Adrenal gland (tissue), 12 donors: ENCODE measurements around the gene PTGER3. TPM values are rescaled to one million over a fixed set of nuclear protein-coding genes. Genes with fewer than 3 reads are reported as not detected.
A peak's percentile ranks its signal among the peaks of the same experiment; 100 is the strongest.

Source experiments
- DNase-seq, 7 donors: peaks; one replicate each; pipeline ENCODE4 v3.0.0-alpha.2; 2019 to 2020
- H3K27ac ChIP-seq, 5 donors: fragments of 200-600 bp; sonication (generic) in 4 of 5; 1 replicate in 3 of 5; 2 replicates in 2 of 5; pipeline versions ENCODE4 v1.5.1 to v1.8.0; 2016 to 2020; ENCODE audit warnings: mild to moderate bottlenecking in 1 of 5
- H3K27me3 ChIP-seq: fragments of 200-600 bp; 2 replicates; pipeline ENCODE4 v1.8.0; 2021
- H3K36me3 ChIP-seq, 2 donors: fragments of 200-600 bp; replicated peaks in 1 of 2; 1 replicate in 1 of 2; 2 replicates in 1 of 2; pipeline versions ENCODE4 v1.5.1 to v1.8.0; 2018 to 2022
- H3K4me1 ChIP-seq, 2 donors: fragments of 200-600 bp; replicated peaks in 1 of 2; 1 replicate in 1 of 2; 2 replicates in 1 of 2; pipeline versions ENCODE4 v1.5.1 to v1.8.0; 2018 to 2021
- H3K4me3 ChIP-seq, 4 donors: fragments of 200-600 bp; sonication (generic) in 3 of 4; one replicate each; pipeline ENCODE4 v1.5.1; 2016 to 2018
- H3K9me3 ChIP-seq, 3 donors: fragments of 200-600 bp; sonication (generic) in 1 of 3; replicated peaks in 1 of 3; 1 replicate in 2 of 3; 2 replicates in 1 of 3; pipeline versions ENCODE4 v1.5.1 to v1.8.0; 2016 to 2021
- CTCF ChIP-seq, 6 experiments: fragments of 450-650 bp in 4 of 6; fragments of 200-600 bp in 2 of 6; sonication (generic) in 1 of 6; IDR thresholded peaks; 1 replicate in 5 of 6; 2 replicates in 1 of 6; pipeline versions ENCODE4 v1.5.1 to v1.8.0; 2016 to 2021; ENCODE audit warnings: antibody characterized with exemption in 6 of 6, mild to moderate bottlenecking in 2 of 6, moderate library complexity in 1 of 6
- POLR2A ChIP-seq, 2 donors: fragments of 450-650 bp; IDR thresholded peaks; one replicate each; pipeline ENCODE4 v1.6.1; 2017; ENCODE audit warnings: antibody characterized with exemption in 2 of 2, mild to moderate bottlenecking in 2 of 2, moderate library complexity in 1 of 2
- WGBS, 4 donors: extraction: QIAGEN DNeasy Blood & Tissue Kit in 2 of 4; methylation state at CpG; one replicate each; pipeline versions ENCODE4 v1.1.5 to v1.1.7; 2013 to 2017; 5-methylcytosine and 5-hydroxymethylcytosine counted together
- intact Hi-C, 2 donors: fragments of 100-400 bp; cut with DNase I; formaldehyde crosslinking; loops; one replicate each; pipeline versions ENCODE4 v1.14.1 to v1.15.0; 2022 to 2023
- polyA plus RNA-seq, 3 donors: library from polyadenylated mRNA; stranded (reverse); fragments of 200-250 nt in 2 of 3; fragments of 350-450 nt in 1 of 3; fragmentation: Illumina TruSeq in 1 of 3; extraction: RNeasy Lipid Tissue Mini Kit (QIAGEN cat#74804) in 1 of 3; gene quantifications; one replicate each; pipeline ENCODE4 v1.2.3, GENCODE V29; 2013 to 2014
- total RNA-seq, 9 donors: library from RNA; depleted of rRNA in 4 of 9; stranded (reverse); fragments of >200 nt in 4 of 9; fragments of 120-200 nt in 1 of 9; fragmentation: NEBNext Ultra II Directional in 1 of 9; extraction: Animal tissue kit (Norgen Biotek cat#: 25700) in 1 of 9; gene quantifications; one replicate each; pipeline versions ENCODE4 v1.1.0 to v1.2.4, GENCODE V29; 2013 to 2023
- donor health status: healthy with polysubstance abuse.
- donor health status: Bipolar disorder and iron deficiency.
- donor health status: DM: yes; HTN: yes; CAD: no.
- donor health status: DM: no; HTN: no; CAD: no.
- donor health status: DM: no; HTN: no; CAD: no.
- donor health status: DM: yes; HTN: yes; CAD: no.

Gene PTGER3
- total and polyA plus RNA-seq, 12 donors, result 1.1 to 31.4 (median 10.6) TPM

GRCh38 chr1:71089536-71090270 is 42.1 kb upstream of the PTGER3 start:
- no peaks in the 10 kb centered on the region for H3K36me3 ChIP-seq
- peak overlapping the region in 1 of 5 donors; percentile 47 for H3K27ac ChIP-seq
- no peaks in the 10 kb centered on the region for H3K4me1 ChIP-seq
- no peak overlapping the region for H3K4me3 ChIP-seq
- DNase-seq, result no peak
- no peaks in the 10 kb centered on the region for H3K27me3 ChIP-seq
- TF ChIP-seq CTCF (IDR thresholded peaks at IDR 0.05) (no peak), POLR2A (IDR thresholded peaks at IDR 0.05) (no peak)
- no peaks in the 10 kb centered on the region for H3K9me3 ChIP-seq
- intact Hi-C loops, result no loop called here
- 75 to 82% (median 79%) methylated on average over 6 of the region's 6 CpGs for WGBS, 4 donors

- intact Hi-C loops, result no loop called here
- Histone ChIP-seq H3K9me3 (no peaks in the 10 kb centered on the region), H3K4me3 (no peak overlapping the region), H3K4me1 (no peaks in the 10 kb centered on the region), H3K36me3 (no peaks in the 10 kb centered on the region), H3K27me3 (no peaks in the 10 kb centered on the region), H3K27ac (no peak overlapping the region)
- TF ChIP-seq POLR2A (IDR thresholded peaks at IDR 0.05) (no peak), CTCF (IDR thresholded peaks at IDR 0.05) (no peak)
- 91 to 95% (median 92%) methylated on average over 5 of the region's 5 CpGs for WGBS, 4 donors
- DNase-seq, result no peak
Measured at GRCh38 chr1:71088645-71089287, 41.1 kb upstream of the PTGER3 start.

GRCh38 chr1:71087713-71088112 is 40.1 kb upstream of the PTGER3 start:
- H3K4me1 ChIP-seq, result no peaks in the 10 kb centered on the region
- no peaks in the 10 kb centered on the region for H3K27me3 ChIP-seq
- no peak overlapping the region for H3K27ac ChIP-seq
- DNase-seq, result no peak
- intact Hi-C loops, result no loop called here
- no peak overlapping the region for H3K4me3 ChIP-seq
- WGBS, 4 donors, result 89 to 100% (median 95%) methylated on average over 1 of the region's 1 CpG
- H3K36me3 ChIP-seq, result no peaks in the 10 kb centered on the region
- TF ChIP-seq CTCF (IDR thresholded peaks at IDR 0.05) (no peak), POLR2A (IDR thresholded peaks at IDR 0.05) (no peak)
- H3K9me3 ChIP-seq, result no peaks in the 10 kb centered on the region

GRCh38 chr1:71087060-71087459 is 39.4 kb upstream of the PTGER3 start:
- intact Hi-C loops, result no loop called here
- Histone ChIP-seq H3K36me3 (no peaks in the 10 kb centered on the region), H3K4me3 (no peak overlapping the region), H3K4me1 (peaks cover 0 to under 1% of the 10 kb centered on the region in 2 donors), H3K9me3 (no peaks in the 10 kb centered on the region), H3K27ac (no peak overlapping the region), H3K27me3 (no peaks in the 10 kb centered on the region)
- TF ChIP-seq POLR2A (IDR thresholded peaks at IDR 0.05), result no peak
- TF ChIP-seq CTCF (IDR thresholded peaks at IDR 0.05), result no peak
- DNase-seq, result no peak
